AG10803 (cell line): Measurements from ENCODE around the gene APP.
A peak's percentile ranks its signal among the peaks of the same experiment; 100 is the strongest.

Experiments used
- DNase-seq: peaks from one replicate; pipeline ENCODE4 v3.0.0; 2010; ENCODE audit warnings: low read depth
- H3K4me3 ChIP-seq: 2 replicates; pipeline ENCODE4 v1.5.1; 2011; ENCODE audit warnings: mild to moderate bottlenecking, low read length, control low read depth
- TF ChIP-seq, protein P1 (sequence below): conservative IDR thresholded peaks from 2 replicates; pipeline ENCODE4 v1.5.1; 2011; ENCODE audit warnings: mild to moderate bottlenecking, low read length, control low read depth, inconsistent platforms

APP gene

GRCh38 chr21:25939396-25939761, 231.2 kb downstream of the APP start:
- TF ChIP-seq, protein P1, sequence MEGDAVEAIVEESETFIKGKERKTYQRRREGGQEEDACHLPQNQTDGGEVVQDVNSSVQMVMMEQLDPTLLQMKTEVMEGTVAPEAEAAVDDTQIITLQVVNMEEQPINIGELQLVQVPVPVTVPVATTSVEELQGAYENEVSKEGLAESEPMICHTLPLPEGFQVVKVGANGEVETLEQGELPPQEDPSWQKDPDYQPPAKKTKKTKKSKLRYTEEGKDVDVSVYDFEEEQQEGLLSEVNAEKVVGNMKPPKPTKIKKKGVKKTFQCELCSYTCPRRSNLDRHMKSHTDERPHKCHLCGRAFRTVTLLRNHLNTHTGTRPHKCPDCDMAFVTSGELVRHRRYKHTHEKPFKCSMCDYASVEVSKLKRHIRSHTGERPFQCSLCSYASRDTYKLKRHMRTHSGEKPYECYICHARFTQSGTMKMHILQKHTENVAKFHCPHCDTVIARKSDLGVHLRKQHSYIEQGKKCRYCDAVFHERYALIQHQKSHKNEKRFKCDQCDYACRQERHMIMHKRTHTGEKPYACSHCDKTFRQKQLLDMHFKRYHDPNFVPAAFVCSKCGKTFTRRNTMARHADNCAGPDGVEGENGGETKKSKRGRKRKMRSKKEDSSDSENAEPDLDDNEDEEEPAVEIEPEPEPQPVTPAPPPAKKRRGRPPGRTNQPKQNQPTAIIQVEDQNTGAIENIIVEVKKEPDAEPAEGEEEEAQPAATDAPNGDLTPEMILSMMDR, result no peak
- no peak for DNase-seq
- no peak overlapping the region for H3K4me3 ChIP-seq

GRCh38 chr21:25938658-25939395, 231.7 kb downstream of the APP start:
- DNase-seq, result no peak
- no peak overlapping the region for H3K4me3 ChIP-seq
- TF ChIP-seq, protein P1, result no peak

DNA sequence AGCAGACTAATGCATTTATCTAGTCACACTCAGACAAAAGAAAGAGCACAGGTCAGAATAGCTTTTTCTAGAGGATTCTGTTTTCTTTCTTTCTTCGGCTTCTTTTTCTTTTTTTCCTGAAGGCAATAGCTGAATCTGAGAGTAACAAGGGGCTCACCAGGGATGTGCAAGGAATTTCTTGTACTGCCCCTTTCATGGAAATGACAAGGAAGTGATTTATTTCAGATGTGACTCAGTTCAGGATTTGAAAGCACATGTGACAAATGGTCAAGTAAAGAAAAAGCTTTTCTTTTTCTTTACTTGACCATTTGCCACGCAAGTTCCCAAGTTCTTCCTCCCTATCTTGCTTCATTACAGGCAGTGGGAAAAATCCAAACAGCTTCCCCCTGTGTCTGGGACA, 233.8 kb downstream of the APP start:
- TF ChIP-seq, protein P1, result no peak
- DNase-seq, result no peak
- H3K4me3 ChIP-seq, result no peak overlapping the region

DNA sequence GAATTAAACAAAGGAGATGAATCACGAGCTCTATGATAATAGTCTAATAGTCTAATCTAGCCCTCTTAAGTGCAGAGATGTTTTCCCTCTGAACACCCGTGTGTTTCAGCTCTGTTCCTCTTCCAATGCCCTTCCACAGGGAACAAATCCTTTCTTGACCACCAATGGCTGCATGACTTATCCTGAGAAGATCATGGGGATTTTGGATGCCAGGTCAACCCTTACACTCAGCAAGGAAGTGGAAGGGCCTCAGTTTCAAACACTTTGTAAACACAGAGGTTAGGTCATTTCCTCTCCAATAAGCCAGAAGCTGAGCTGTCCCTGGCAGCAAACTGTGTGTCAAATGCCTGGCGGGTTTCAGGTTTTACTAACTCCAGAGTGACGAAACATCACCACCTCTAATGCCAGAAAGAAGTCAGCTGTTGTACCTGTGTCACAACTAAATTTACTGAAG, 235.8 kb downstream of the APP start:
- TF ChIP-seq, protein P1, result no peak
- peak; percentile 92 for DNase-seq
- H3K4me3 ChIP-seq, result no peak overlapping the region

DNA sequence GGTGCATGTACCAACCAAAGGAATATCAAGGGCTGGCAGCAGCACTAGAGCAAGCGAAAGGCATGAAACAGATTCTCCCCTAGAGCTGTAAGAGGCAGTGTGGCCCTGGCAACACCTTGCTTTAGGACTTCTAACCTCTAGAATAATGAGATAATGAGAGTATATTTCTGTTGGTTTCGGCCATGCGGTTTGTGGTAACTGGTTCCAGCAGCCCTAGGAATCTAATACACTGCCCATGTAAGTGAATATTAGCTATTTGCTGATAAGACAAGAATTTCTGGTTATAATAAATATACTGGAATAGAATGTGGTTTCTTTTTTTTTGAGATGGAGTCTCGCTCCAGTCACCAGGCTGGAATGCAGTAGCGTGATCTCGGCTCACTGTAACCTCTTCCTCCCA, 236.4 kb downstream of the APP start:
- DNase-seq, result no peak
- TF ChIP-seq, protein P1, result no peak
- H3K4me3 ChIP-seq, result no peak overlapping the region

DNA sequence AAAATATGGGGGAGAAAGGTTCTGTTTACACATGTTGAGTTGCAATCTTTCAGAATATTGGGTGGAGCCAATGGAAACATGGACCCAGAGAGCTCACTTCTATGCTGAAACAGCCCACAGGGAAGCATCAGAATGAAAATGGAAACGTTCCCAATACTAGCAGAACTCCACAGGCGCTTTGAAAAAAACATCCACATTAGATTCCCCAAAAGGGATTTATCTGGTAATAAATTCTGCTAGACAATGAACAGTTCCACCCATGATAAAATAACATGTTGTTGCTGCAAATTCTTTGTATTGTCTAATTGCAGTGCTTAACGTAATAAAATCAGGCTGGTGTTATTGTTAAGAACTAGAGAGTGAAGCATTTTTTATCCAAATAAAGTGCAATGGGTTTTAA, 238.8 kb downstream of the APP start:
- no peak for DNase-seq
- no peak overlapping the region for H3K4me3 ChIP-seq
- TF ChIP-seq, protein P1, result no peak

- H3K4me3 ChIP-seq, result no peak overlapping the region
- no peak for DNase-seq
- TF ChIP-seq, protein P1, result no peak
Measured at GRCh38 chr21:25929856-25930520, 240.6 kb downstream of the APP start.
